Gastrocnemius medialis (tissue), 4 donors: ENCODE data around the gene FYB1.

Source experiments
- POLR2A ChIP-seq, 2 donors: fragments of 450-650 bp; IDR thresholded peaks; one replicate each; pipeline ENCODE4 v1.6.1; 2017; ENCODE audit warnings: antibody characterized with exemption in 2 of 2, mild to moderate bottlenecking in 2 of 2, moderate library complexity in 2 of 2
- TF ChIP-seq, protein P1 (sequence below), 5 experiments: fragments of 450-650 bp in 3 of 5; fragments of 200-600 bp in 2 of 5; sonication (generic) in 2 of 5; IDR thresholded peaks in 4 of 5; conservative IDR thresholded peaks in 1 of 5; 1 replicate in 4 of 5; 2 replicates in 1 of 5; pipeline ENCODE4 v1.5.1; 2016 to 2019; ENCODE audit warnings: antibody characterized with exemption in 5 of 5, mild to moderate bottlenecking in 3 of 5, moderate library complexity in 3 of 5

DNA sequence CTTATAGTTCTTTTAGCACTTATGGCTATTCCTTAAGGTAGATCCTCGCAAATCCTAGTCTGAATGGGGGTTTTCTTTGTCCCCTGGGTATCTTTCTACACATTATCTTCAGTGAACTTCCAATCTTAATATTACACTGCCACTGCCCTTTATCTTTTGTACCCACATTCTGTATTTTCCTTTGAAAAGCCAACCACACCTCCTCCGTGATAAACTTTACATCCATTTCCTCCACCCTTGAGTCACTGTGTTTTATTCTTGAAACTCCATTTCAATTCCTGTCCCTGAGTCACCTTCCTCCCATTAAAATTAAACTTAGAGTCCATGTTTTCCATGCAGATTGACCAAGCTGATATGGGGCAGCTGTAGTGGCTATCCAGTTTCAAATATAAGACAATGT, 102.0 kb downstream of the FYB1 start:
- TF ChIP-seq, protein P1, sequence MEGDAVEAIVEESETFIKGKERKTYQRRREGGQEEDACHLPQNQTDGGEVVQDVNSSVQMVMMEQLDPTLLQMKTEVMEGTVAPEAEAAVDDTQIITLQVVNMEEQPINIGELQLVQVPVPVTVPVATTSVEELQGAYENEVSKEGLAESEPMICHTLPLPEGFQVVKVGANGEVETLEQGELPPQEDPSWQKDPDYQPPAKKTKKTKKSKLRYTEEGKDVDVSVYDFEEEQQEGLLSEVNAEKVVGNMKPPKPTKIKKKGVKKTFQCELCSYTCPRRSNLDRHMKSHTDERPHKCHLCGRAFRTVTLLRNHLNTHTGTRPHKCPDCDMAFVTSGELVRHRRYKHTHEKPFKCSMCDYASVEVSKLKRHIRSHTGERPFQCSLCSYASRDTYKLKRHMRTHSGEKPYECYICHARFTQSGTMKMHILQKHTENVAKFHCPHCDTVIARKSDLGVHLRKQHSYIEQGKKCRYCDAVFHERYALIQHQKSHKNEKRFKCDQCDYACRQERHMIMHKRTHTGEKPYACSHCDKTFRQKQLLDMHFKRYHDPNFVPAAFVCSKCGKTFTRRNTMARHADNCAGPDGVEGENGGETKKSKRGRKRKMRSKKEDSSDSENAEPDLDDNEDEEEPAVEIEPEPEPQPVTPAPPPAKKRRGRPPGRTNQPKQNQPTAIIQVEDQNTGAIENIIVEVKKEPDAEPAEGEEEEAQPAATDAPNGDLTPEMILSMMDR (IDR thresholded peaks at IDR 0.05 in 4 of 5, conservative IDR thresholded peaks at IDR 0.05 in 1 of 5), result no peak
- no peak for TF ChIP-seq POLR2A (IDR thresholded peaks at IDR 0.05)
